ENCODE measurements around the gene PRRT2. TPM values are rescaled to one million over a fixed set of nuclear protein-coding genes. Genes with fewer than 3 reads are reported as not detected.
"Not testable (repeated sequence)": the region's sequence is repeated elsewhere in the genome, so short reads cannot be mapped to it uniquely, and the experiment has no call there.

PRRT2 gene
- total RNA-seq, 1 experiment from 2014 or later, result 20.5 TPM

DNA sequence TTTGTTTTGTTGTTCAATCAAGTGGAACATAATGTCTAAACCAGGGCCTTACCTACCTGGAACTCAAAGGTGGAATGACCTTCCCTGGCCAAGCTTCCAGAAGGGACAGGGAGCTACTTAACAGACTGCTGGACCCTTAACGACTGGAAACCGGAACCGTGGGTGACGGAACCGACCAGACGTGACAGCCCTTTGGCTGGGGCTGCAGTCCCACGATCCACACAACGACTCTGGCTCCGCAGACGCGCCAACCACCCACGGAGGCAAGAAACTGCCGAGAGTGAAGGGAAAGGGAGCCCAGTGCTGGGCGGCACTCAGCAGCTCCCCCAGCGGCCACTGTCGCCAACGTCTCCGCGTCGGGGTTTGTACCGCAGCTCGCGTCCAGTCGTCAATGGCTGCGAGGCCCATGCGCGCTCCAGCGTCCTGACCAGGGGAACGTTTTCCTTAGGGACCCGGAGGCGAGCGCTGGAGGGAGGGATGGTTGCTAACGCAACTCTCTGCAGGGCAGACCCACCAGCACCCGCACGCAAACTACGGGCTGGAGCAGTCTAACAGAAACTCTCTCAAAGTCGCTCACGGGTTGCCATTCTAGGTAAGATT lies 27.0 kb upstream of the PRRT2 start (continued):
- TF ChIP-seq, protein P1, sequence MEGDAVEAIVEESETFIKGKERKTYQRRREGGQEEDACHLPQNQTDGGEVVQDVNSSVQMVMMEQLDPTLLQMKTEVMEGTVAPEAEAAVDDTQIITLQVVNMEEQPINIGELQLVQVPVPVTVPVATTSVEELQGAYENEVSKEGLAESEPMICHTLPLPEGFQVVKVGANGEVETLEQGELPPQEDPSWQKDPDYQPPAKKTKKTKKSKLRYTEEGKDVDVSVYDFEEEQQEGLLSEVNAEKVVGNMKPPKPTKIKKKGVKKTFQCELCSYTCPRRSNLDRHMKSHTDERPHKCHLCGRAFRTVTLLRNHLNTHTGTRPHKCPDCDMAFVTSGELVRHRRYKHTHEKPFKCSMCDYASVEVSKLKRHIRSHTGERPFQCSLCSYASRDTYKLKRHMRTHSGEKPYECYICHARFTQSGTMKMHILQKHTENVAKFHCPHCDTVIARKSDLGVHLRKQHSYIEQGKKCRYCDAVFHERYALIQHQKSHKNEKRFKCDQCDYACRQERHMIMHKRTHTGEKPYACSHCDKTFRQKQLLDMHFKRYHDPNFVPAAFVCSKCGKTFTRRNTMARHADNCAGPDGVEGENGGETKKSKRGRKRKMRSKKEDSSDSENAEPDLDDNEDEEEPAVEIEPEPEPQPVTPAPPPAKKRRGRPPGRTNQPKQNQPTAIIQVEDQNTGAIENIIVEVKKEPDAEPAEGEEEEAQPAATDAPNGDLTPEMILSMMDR (IDR thresholded peaks at IDR 0.05), result peak; percentile 69
- no peak for TF ChIP-seq MYBL2 (CRISPR knock-in tag; IDR thresholded peaks at IDR 0.05)
- TF ChIP-seq, protein P2, sequence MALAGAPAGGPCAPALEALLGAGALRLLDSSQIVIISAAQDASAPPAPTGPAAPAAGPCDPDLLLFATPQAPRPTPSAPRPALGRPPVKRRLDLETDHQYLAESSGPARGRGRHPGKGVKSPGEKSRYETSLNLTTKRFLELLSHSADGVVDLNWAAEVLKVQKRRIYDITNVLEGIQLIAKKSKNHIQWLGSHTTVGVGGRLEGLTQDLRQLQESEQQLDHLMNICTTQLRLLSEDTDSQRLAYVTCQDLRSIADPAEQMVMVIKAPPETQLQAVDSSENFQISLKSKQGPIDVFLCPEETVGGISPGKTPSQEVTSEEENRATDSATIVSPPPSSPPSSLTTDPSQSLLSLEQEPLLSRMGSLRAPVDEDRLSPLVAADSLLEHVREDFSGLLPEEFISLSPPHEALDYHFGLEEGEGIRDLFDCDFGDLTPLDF (CRISPR knock-in tag; IDR thresholded peaks at IDR 0.05), result no peak
- TF ChIP-seq, protein P3, sequence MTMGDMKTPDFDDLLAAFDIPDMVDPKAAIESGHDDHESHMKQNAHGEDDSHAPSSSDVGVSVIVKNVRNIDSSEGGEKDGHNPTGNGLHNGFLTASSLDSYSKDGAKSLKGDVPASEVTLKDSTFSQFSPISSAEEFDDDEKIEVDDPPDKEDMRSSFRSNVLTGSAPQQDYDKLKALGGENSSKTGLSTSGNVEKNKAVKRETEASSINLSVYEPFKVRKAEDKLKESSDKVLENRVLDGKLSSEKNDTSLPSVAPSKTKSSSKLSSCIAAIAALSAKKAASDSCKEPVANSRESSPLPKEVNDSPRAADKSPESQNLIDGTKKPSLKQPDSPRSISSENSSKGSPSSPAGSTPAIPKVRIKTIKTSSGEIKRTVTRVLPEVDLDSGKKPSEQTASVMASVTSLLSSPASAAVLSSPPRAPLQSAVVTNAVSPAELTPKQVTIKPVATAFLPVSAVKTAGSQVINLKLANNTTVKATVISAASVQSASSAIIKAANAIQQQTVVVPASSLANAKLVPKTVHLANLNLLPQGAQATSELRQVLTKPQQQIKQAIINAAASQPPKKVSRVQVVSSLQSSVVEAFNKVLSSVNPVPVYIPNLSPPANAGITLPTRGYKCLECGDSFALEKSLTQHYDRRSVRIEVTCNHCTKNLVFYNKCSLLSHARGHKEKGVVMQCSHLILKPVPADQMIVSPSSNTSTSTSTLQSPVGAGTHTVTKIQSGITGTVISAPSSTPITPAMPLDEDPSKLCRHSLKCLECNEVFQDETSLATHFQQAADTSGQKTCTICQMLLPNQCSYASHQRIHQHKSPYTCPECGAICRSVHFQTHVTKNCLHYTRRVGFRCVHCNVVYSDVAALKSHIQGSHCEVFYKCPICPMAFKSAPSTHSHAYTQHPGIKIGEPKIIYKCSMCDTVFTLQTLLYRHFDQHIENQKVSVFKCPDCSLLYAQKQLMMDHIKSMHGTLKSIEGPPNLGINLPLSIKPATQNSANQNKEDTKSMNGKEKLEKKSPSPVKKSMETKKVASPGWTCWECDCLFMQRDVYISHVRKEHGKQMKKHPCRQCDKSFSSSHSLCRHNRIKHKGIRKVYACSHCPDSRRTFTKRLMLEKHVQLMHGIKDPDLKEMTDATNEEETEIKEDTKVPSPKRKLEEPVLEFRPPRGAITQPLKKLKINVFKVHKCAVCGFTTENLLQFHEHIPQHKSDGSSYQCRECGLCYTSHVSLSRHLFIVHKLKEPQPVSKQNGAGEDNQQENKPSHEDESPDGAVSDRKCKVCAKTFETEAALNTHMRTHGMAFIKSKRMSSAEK (CRISPR knock-in tag; IDR thresholded peaks at IDR 0.05; ENCODE audit: borderline replicate concordance), result no peak

DNA sequence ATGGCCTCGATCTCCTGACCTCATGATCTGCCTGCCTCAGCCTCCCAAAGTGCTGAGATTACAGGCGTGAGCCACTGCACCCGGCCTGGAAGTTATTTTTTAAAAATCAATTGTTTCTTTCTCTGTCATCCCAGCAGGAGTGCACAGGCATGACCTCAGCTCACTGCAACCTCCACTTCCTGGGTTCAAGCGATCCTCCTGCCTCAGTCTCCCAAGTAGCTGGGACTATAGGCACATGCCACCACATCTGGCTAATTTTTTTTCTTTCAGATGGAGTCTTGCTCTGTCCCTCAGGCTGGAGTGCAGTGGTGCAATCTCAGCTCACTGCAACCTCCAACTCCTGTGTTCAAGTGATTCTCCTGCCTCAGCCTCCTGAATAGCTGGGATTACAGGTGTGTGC lies 24.8 kb upstream of the PRRT2 start:
- ATAC-seq; CTCF ChIA-PET; H3K4me3 Mint-ChIP-seq; H3K36me3 Mint-ChIP-seq; H3K27ac Mint-ChIP-seq; H3K9me3 Mint-ChIP-seq; DNase-seq (ENCODE audit: low spot score): not testable (repeated sequence)
- H3K4me1 Mint-ChIP-seq, result peaks cover 36% of the 10 kb centered on the region
- POLR2A ChIA-PET, result interaction anchor here (0.7 kb wide), 1 partner anchor 176 kb away, joined by 3 read pairs; no protein-coding TSS in a partner anchor
- H3K27me3 Mint-ChIP-seq (ENCODE audit: low read depth), result peaks cover 36% of the 10 kb centered on the region

DNA sequence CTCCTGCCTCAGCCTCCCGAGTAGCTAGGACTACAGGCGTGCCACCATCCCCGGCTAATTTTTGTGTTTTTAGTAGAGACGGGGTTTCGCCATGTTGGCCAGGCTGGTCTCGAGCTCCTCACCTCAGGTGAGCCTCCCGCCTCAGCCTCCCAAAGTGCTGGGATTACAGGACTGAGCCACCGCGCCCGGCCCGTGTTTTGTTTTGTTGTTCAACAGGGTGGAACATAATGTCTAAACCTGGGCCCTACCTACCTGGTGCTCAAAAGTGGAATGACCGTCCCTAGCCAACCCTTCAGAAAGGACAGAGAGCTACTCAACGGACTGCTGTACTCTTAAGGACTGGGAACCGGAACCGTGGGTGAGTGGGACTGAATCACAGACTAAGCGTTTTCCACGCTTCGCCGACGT lies 22.2 kb upstream of the PRRT2 start:
- Mint-ChIP-seq H3K27me3 (ENCODE audit: low read depth) (peaks cover 23% of the 10 kb centered on the region), H3K9me3 (no peaks in the 10 kb centered on the region), H3K4me3 (peak overlapping the region; percentile 98), H3K36me3 (peaks cover 17% of the 10 kb centered on the region), H3K27ac (peak overlapping the region; percentile 97), H3K4me1 (peaks cover 30% of the 10 kb centered on the region)
- ATAC-seq, result no peak
- DNase-seq (ENCODE audit: low spot score), result no peak
- no peak for TF ChIP-seq ELF4 (CRISPR knock-in tag; IDR thresholded peaks at IDR 0.05; ENCODE audit: low read depth)
- TF ChIP-seq NR3C1 (CRISPR knock-in tag; conservative IDR thresholded peaks at IDR 0.05; ENCODE audit: low read depth), result no peak
- no peak for TF ChIP-seq FOXP1 (CRISPR knock-in tag; IDR thresholded peaks at IDR 0.05; ENCODE audit: borderline replicate concordance)
- CTCF ChIA-PET, result interaction anchor here (0.8 to 2.7 kb wide), 33 partner anchors 12 to 265 kb away, joined by 3 to 28 read pairs (median 5); partner anchors contain the start of genes ASPHD1, CDIPT, MAZ and PAGR1
- POLR2A ChIA-PET, result interaction anchor here (0.6 to 1.6 kb wide), 11 partner anchors 12 to 242 kb away, joined by 3 to 6 read pairs (median 4); partner anchors contain the start of genes MAZ and SPN

DNA sequence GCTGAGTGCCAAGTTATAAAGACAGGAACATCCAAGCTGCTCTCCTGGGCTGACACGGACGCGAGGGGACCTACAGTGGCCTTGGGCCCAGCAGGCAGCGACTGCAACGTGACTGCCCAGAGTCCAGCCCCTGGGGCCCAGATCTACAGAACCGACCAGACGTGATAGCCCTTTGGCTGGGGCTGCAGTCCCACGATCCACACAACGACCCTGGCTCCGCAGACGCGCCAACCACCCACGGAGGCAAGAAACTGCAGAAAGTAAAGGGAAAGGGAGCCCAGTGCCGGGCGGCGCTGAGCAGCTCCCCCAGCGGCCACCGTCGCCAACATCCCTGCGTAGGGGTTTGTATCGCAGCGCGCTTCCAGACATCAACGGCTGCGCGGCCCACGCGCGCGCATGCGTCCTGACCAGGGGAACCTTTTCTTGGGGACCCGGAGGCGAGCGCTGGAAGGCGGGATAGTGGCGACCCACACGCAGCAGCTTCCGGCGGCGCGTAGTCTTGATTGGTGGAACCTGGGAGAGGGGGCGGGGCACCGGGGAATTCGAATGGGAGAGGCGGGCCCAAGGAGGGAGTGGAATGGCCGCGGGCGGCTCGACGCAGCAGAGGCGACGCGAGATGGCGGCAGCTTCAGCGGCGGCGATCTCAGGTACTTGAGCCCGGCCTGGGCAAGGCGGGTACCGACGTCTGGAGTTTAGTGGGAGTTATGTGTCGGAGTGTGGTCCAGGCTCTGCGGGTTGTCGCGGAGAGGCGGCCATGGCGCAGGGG lies 21.6 kb upstream of the PRRT2 start, which contains the start of gene KIF22:
KIF22 (plus strand) TSS at position 569 of the 766 bp plus-strand sequence; CDS start at position 578, 9 bp downstream.
- Mint-ChIP-seq H3K27ac (peak within 1 kb of the TSS; percentile 97), H3K36me3 (peaks cover 17% of the 10 kb centered on the region), H3K4me1 (peaks cover 25% of the 10 kb centered on the region), H3K27me3 (ENCODE audit: low read depth) (peaks cover 19% of the 10 kb centered on the region), H3K4me3 (peak within 1 kb of the TSS; percentile 98), H3K9me3 (no peaks in the 10 kb centered on the region)
- DNase-seq (ENCODE audit: low spot score) (peak; percentile 100), ATAC-seq (peak; percentile 96)
- ChIA-PET POLR2A (interaction anchor here (0.6 to 1.6 kb wide), 11 partner anchors 12 to 241 kb away, joined by 3 to 6 read pairs (median 4); partner anchors contain the start of genes MAZ and SPN), CTCF (interaction anchor here (0.5 to 2.7 kb wide), 35 partner anchors 12 to 1698 kb away, joined by 3 to 28 read pairs (median 5); partner anchors contain the start of genes ASPHD1, CDIPT, MAZ and PAGR1)
- TF ChIP-seq ELF4 (CRISPR knock-in tag; IDR thresholded peaks at IDR 0.05; ENCODE audit: low read depth) (no peak), HMGA2 (CRISPR knock-in tag; IDR thresholded peaks at IDR 0.05) (no peak), ZNF317 (CRISPR knock-in tag; IDR thresholded peaks at IDR 0.05; ENCODE audit: borderline replicate concordance, low read depth) (no peak)
- TF ChIP-seq, protein P4, sequence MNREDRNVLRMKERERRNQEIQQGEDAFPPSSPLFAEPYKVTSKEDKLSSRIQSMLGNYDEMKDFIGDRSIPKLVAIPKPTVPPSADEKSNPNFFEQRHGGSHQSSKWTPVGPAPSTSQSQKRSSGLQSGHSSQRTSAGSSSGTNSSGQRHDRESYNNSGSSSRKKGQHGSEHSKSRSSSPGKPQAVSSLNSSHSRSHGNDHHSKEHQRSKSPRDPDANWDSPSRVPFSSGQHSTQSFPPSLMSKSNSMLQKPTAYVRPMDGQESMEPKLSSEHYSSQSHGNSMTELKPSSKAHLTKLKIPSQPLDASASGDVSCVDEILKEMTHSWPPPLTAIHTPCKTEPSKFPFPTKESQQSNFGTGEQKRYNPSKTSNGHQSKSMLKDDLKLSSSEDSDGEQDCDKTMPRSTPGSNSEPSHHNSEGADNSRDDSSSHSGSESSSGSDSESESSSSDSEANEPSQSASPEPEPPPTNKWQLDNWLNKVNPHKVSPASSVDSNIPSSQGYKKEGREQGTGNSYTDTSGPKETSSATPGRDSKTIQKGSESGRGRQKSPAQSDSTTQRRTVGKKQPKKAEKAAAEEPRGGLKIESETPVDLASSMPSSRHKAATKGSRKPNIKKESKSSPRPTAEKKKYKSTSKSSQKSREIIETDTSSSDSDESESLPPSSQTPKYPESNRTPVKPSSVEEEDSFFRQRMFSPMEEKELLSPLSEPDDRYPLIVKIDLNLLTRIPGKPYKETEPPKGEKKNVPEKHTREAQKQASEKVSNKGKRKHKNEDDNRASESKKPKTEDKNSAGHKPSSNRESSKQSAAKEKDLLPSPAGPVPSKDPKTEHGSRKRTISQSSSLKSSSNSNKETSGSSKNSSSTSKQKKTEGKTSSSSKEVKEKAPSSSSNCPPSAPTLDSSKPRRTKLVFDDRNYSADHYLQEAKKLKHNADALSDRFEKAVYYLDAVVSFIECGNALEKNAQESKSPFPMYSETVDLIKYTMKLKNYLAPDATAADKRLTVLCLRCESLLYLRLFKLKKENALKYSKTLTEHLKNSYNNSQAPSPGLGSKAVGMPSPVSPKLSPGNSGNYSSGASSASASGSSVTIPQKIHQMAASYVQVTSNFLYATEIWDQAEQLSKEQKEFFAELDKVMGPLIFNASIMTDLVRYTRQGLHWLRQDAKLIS (CRISPR knock-in tag; IDR thresholded peaks at IDR 0.05; ENCODE audit: borderline replicate concordance), result 0 out of 2 replicates have a peak, but pooled peaks have one; percentile 71
- TF ChIP-seq, protein P5, sequence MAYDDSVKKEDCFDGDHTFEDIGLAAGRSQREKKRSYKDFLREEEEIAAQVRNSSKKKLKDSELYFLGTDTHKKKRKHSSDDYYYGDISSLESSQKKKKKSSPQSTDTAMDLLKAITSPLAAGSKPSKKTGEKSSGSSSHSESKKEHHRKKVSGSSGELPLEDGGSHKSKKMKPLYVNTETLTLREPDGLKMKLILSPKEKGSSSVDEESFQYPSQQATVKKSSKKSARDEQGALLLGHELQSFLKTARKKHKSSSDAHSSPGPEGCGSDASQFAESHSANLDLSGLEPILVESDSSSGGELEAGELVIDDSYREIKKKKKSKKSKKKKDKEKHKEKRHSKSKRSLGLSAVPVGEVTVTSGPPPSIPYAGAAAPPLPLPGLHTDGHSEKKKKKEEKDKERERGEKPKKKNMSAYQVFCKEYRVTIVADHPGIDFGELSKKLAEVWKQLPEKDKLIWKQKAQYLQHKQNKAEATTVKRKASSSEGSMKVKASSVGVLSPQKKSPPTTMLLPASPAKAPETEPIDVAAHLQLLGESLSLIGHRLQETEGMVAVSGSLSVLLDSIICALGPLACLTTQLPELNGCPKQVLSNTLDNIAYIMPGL (CRISPR knock-in tag; IDR thresholded peaks at IDR 0.05), result peak; percentile 94
- TF ChIP-seq, protein P6, sequence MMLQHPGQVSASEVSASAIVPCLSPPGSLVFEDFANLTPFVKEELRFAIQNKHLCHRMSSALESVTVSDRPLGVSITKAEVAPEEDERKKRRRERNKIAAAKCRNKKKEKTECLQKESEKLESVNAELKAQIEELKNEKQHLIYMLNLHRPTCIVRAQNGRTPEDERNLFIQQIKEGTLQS (CRISPR knock-in tag; conservative IDR thresholded peaks at IDR 0.05), result no peak
